GM21526 (cell line): ENCODE data around the gene DST.

Source experiments
- ATAC-seq: cut with Tn5 transposase; IDR thresholded peaks from one replicate; pipeline ENCODE4 v1.9.1; 2021; ENCODE audit warnings: moderate library complexity; ENCODE audit not compliant: unreplicated experiment, low FRiP score

Gene DST

DNA sequence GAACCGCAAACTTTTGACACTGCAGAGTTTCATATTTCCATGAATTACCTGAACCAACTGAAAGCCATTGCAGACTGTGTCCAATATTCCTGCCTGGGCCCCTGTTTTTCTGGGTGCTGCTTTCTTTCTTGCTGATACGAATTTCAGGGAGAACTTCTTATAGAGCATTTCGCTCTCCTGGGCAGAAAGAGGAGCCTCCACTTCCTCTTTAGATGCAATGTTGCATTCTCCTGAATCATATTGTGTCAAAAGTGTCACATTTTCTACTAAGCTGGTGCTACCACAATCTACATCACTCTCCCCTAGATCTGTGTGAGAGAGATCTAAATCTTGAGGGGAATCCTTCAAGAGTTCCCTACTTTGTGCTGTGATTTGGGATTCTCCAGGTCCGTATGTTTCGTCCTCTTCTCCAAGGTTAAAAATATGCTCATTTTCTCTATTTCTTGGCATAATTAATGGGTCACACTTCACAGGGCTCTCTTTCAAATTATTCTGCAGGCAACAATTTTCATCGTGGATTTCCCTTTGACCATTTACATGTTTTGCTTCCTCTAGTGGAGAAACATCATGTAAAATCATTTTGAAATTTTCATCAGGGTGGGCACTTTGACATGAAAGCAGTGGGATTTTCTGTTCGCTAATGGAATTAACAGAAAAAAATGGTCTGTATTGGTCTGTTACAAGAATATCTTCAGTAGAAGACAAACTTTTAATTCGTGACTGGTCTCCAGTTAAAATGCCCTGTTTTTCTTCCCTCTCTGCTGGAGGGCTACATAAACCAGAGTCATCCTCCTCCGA lies 102.3 kb downstream of the DST start:
- no peak for ATAC-seq

DNA sequence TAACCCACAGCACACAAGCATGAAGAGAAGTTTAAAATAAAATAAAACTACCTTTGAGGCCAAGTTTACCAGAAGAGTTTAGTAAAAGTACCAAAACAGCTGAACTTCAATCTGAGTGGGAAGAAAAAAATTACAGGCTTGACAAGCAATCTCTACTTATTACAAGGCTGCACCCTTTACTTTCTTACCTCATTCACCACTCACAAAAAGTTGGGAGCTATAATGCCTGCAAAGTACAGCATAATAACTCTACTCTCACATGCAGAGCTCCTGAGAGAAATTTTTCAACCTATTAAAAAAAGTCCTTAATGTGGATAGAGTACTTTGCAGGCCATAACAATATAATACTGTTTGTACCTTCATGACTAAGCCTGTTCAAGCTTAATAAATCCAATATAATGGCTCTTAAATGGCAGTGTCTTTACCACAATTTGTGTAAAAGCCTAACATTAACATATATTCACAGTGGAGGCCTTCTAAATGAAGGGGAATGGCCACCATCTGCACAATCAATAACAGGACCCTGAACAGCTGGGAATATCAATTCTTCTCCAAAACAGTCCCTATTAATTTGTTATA lies 103.1 kb downstream of the DST start:
- no peak for ATAC-seq

DNA sequence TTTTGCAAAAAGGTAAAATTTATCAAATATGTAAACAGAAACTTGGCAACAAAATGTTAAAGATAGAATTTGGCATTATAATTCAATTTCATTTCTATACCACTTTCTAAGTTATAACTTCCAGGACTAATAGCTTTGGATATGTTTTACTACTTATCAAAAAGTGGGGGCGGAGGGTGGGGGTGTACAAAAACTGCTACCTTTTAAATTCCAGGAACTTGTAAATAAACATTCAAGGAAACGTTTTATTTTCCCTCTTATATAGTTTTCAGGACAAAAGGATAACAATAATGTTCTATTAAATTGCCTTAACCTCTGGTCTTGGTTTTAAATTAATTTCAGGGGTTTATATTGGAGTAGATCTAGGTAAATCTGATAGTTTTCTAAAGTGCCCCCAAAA lies 103.8 kb downstream of the DST start:
- no peak for ATAC-seq

DNA sequence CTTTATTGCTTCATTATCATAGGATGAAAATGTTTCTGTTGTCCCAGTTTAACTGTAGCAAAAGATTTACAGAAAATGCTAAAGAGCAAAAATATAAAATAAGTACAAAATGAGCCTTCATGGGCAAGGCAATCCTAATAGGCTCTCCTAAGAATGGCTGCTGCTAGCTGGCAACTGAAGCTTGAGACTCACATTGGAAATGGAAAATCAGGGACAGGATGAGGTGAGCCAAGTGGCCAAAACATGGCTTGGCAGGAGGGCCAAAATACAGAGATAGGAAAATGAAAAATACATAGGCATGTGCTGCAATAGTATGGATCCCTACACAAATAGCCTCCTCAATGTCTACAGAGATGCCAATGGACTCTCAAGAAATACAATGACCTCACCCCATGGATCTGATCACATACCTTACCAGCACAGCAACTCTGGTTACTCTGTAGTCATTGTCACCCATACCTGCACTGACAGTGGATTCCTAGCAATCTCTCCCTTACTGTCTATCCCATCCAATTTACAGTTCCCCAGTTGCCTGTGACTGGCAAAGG lies 105.4 kb downstream of the DST start:
- ATAC-seq = no peak

DNA sequence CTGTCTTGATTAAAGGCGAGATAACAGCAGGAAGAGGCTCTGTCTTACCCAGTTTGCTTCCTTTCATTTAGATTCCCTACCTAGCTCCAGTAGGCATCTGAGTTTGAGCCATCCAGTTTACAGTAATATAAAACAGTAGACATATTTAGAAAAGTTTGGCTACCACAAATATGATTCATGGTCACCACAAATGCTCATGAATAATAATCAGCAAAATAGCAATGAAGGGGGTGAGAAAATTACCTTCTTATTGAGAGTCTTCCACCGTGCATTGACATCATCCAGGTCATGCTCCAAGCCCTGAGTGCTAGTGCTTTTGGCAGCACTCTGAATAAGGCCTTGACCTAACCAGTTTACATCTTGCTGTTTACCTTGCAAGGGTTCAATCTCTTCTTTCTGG lies 106.2 kb downstream of the DST start:
- no peak for ATAC-seq

DNA sequence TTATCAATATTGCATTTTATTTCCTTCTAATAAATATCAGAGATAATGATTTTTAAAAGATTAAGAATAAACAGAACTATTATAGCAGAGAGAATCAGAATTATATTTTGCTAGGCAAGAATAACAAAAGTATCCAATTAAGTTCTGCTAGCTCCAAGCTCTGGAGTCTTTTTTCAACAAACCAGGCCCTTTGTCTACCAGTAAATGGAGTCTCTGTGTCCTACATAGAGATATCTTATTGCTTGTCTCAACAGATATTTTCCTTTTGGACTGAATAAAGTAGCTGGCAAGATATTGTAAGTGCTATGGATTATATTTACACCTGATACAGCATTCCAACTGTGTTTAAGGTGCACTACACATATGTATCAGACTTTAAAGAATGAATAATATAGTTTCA lies 107.1 kb downstream of the DST start:
- no peak for ATAC-seq

DNA sequence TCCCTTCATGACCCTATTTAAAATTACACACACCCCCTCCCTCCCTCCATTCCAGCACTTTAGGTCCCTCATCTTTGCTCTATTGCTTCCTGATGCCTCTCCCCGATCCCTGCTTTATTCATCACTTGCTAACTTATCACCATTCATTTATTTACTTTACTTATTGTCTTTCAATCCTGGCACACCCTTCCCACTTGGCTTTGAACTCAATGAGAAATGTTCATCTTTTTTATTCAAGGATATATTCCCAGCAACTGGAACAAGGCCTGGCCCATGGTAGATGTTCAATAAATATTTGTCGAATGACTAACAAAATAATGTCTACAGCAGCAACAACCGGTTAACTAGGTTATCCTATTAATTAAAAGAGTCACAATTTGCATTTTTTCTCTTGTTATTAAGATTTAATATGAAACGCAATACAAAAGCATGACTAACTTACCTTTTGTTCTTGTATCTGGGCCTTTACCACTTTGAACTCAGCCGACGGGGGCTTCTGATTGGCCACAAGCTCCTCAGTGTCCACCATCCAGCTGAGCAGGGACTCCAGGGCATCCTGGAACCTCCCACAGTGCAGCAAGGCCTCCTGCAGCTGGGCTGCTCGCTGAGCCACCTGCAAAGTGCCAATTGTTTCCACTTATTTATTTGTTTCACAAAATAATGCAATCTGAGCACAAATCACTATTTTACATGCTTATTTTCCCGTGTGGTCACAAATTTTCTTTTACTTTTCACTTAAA lies 107.8 kb downstream of the DST start:
- ATAC-seq = no peak

DNA sequence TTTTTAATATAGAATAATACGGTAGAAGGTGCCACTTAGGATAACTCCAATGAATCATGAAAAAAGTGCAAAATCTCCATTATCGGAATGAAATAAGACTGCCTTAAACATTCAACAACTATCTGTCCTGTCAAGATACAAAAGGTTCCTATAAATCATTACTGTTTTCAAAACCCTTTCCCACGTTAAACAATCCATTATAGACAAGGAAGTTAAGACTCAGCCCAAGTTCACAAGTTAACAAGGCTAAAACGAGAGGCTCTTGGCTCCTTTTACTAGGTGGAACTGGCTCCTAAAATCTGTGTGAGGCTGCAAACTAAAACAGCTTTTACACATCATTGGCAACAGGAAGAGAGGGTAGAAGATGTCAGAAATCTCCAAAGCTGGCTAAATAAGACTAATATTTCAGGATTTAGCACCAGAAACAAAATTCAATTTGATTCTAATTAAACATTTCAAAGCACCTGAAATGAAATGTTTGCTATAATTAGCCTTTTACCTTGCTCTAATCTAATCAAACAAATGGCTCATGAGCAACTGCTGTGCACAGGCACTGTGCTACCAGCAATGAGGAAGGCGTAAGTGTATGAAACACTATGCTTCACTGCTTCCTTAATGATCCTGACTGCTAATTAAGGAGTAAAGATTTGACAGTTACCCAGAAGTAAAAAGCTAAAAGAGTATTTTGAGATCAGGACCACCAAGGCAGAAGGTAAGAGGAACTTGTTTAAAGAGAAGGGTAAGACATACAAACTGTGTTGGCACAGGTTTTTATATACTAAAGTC lies 109.7 kb downstream of the DST start:
- no peak for ATAC-seq

DNA sequence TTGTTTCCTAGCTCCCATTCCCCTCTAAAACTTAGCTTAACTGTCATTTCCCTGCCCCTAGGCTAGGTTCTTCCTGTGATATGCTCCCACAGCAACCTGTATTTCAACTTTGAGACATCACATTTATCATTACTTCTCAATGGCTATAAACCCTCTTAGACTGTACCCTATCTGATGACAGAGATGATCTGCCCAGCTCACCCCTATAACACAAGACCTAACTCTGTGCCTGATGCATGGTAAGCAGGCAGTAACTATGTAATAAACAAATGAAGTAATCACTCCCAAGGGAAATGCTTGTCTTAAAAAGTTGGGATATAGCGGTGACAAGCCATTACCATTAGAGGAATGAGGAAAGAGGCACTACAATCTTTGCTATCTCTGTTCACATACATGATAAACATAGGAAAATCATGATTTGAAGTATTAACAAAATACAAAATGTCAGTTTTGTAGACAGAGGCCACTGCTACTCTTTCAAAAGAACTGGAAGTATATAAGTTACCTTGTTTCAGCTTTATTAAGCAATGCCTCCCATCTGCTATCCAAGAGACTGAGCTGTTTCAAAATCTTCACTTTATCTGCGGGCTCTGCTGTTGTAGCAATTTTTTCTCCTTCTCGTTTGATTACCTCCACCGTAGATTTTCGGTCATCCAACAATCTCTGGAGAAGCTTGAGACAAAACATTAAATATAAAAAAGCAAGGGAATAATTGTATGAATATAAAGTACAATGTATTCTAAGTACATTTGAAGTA lies 110.7 kb downstream of the DST start:
- no peak for ATAC-seq

DNA sequence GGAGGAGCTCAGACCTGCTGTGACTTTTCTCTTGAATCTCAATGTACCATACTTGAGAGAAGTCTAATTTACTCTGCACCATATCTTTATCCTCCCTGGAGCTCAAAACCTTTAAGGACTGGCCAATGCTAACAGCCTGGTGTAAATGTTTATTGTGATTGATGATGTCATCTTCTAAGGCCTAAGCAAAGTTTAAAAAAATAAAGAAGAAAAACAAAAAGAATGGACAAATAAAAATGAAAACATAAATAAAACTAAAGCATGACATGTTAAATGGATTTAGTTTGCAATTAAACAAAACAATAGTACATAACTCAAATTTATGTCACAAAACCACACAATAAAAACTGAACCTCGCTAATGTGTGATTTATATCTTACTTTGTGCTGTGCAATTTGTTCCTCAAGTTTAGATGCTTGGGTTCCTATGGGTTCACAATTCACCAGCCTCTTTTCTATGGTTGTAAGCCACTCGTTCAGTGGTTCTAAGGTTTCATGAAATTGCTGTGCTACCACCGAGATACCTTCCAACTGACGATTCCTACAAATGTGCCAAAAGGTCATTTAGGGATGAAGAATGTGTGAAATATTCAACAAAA lies 113.0 kb downstream of the DST start:
- no peak for ATAC-seq

DNA sequence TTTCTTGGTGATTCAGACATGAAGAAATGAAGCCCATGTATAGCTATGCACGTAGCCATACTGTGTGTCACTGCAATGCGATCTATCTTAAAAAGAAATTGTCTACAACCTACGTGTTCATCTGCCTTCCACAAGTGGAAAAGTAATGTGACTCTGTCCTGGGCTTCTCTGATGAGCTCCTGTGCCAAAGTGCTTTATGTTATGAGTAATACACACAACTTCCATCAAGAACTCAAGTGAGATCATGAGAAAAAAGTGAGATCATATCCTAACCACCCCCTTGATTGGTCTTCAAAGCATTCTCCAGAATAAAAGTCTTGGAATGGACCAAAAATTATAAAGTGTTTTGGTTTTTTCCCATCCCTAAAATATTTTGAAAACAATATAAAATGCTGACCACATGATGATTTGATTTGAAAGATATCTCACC lies 114.3 kb downstream of the DST start:
- no peak for ATAC-seq

DNA sequence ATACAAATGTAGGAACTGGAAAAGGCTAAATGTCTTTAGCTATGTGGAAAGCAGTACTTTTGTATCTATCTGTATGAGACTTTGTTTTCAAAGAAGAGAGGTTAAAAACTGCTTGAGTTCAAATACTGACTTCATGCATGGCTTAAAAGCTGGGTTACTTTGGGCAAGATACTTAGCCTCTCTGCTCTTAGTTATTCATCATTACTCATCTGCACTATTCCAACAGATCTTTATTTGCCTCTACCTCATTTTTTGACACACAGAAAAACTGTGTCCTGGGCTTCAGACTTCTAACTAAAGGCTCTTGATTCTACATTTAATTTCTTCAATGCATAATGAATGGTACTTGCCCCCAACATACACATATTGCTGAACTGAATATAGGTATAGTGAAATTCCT lies 114.8 kb downstream of the DST start:
- no peak for ATAC-seq

DNA sequence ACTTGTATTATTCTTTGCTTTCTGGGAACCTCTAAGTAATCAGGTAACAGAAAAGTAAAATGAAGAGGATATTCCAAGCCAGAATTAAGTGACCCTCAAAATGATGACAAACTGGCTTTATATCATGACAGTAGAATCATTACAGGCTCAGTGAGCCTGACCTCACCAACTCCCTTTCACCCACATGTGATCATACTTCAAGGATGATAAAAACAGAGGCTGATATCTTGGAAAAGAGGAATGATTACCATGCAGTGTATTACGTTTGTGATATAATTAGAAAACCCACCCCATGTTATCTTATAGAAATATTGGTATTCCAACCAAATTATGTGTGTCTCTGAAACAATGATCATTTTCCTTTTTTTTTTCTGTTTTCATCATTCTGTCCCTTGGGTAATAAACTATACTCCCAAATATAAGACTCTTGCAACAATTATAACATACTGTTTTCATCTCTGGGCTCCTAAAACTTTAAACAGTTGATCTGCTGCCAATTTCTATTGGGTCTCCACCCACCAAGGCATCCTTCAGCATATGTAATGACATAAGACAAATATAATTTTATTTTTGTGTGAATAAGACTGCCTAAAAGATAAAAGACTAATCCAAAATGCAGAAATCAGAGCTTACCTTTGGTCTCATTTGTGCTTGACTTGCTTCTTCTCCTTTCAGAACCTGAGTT lies 115.7 kb downstream of the DST start:
- no peak for ATAC-seq

DNA sequence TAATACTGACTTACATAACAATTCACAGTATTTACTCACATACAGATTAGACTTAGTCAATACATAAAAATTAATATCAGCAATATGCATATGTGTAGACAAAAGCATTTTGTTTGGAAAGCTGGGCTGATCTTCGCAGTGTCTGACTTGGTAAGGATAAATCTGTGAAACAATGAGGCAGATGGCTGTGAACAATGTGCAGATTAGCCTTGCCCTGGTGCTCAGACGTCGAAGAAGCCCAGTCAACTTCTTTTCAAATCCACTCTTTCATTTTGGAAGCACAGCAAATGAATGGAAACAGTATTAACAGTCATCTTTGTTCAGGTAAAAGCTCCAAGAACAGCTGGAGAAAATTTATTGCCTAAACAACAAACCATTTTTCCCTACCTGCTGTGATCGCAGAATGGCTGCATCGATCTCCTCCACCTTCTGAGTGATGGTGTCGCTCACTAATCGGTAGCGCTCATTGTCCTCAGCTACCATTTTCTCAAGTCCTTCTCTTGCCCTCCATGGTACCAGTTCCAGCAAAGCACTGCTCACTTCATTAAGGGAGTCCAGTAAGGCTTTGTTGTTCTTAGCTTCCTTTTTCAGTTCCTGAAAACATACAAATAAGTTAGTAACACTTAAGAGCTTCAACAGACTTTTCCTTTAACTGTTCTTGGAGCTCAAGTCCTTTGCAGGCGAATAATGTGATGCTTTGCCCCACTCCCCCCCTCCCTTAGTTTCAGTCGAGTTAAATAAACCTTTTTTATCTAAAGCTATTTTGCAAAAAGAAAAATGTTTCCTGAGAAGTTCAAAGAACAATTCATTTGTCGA lies 116.5 kb downstream of the DST start:
- ATAC-seq = no peak

DNA sequence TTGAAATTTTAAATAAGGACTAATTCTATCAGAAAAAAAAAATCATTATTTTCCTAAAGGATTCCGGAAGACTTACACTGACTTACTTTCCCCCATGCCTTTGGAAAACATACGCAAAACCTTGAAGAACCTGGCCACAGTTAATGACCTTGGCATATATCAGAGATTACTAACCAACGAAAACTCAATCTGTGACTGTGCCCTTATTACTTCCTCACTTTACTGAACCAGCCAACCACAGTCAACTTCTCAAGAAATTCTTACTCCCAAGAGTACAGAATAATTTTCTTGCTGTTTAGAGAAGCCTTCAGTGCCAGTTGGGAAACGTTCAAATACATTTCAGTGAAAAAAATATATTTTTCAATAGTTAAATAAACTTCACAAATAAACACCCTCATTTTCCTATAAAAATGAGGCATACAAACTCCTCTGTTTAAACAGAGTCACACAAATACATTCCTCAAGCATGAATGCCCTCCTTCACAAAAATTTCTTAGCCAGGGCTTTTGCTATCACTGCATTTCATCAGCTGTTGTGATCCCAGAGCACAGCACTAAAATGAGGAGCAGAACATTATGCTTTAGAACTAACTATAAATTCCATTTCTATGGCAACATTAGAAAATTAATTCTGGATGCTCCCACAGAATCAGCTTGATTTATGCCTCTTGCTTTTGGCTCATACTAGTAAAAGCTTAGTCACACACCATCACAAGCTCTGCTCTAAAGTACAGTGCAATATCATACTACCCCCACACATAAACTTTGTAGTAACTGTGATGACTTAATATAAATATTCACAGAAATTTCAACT lies 117.6 kb downstream of the DST start:
- no peak for ATAC-seq

DNA sequence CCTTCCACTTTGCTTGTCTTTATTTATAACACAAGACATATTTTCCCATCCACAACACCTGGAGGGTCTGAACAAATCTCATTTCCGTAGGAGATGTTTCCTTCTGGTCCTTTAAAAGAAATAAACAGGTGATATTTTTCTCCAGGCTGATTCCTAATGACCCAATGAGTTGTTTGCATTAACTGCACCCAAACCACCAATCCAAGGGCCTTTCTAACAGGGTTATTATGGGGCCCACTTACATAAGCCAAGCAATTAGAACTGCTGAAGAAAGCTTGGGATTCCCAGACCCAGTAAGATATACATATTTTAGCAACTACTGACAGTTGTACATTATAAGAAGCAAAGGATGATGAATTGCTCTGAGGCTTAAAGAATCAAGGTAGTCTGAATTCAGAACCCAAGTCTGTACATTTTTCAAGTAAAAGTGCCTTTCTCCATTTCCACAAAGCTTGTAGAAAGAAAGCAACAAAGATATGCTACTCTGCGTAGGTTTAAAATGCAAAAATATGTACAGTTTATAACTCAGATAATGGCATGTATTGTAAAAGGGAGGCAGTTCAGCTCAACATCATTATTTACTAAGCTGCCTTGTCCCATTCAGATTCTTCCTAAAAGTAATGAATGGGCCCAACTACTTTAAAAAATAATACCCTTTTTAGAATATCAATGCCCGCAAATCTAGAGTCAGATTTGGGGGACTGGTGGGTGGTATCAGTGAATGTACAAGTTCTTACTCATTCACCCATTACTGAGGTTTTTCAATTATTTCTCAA lies 120.0 kb downstream of the DST start:
- no peak for ATAC-seq

DNA sequence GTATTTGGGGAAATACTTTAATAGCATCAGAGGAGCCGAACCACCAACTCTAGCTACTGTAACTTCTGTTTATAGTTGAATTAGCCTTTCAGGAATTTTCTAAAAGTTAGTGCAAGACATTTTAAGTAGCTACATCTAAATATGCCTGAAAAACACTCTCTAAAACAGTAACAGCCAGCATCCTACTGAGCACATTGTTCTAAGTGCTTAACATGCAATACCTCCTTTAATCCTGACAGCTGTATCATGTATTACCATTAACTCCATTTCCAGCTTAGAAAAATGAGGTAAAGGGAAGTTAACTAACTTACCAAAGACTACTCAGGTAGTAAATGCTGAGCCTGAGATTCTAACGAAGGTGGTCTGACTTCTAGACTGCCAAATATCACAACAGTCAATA lies 120.7 kb downstream of the DST start:
- no peak for ATAC-seq
